Measurements from ENCODE around the gene RFX7. TPM values are rescaled to one million over a fixed set of nuclear protein-coding genes. Genes with fewer than 3 reads are reported as not detected.

RFX7 gene
- total and polyA plus RNA-seq, 2 of the 4 experiments (the other 2 are of a cell fraction) = 4.1 to 10.6 TPM

DNA sequence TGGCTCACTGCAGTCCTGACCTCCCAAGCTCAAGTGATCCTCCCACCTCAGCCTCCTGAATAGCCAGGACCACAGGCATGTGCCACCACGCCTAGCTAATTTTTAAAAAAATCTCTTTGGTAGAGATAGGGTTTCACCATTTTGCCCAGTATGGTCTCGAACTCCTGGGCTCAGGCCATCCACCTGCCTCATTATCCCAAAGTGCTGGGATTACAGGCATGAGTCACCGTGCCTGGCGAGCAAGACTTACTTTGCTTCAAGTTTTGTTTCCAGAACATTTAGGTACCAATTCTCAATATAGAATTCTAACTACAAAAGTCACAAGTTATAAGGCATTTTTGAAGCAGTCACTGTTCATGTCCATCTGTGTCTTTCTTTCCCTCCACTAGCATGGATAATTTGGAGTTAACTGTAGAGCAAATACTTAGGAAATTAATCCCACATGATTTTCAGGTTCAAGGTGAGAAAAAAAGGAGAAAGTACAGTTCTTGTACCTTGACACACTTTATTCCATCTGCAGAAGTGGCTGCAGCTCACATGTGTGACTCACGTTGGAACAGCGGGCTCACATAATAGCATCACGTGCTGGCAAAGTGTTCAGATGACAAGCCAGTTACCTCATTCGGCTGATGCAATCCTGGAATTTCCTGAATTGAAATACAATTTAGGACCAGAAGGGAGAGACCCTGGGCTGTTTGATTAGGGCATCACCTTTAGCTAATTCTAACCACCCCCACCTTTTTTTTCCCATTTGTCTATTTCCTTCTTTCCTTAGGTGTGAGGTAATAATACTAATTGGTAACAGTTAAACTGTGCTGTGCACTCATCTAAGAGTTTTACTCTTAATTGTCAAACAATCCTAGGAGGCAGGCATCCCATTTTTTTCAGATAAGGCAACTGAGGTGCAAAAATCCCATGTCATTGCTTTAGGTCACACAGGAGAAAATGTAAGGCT lies 203.3 kb downstream of the RFX7 start:
- Histone ChIP-seq H3K18ac (ENCODE audit: low read depth, low read length) (peak overlapping the region; percentile 89), H3K56ac (ENCODE audit: extremely low read depth, insufficient read depth, low read length) (peak overlapping the region; percentile 89), H3K4me2 (ENCODE audit: low read depth, low read length) (peak overlapping the region; percentile 22; the same call in 1 of the 2 replicates), H3K4me3 (ENCODE audit: insufficient read depth, low read depth, low read length) (no peak overlapping the region), H3K4me1 (ENCODE audit: control insufficient read depth, insufficient read depth, low read length) (peaks cover 16% of the 10 kb centered on the region), H3K9me3 (ENCODE audit: control insufficient read depth, insufficient read depth, low read length) (no peaks in the 10 kb centered on the region), H2BK5ac (ENCODE audit: low read depth, low read length, poor library complexity, severe bottlenecking) (peak overlapping the region; percentile 96), H3K27me3 (ENCODE audit: control insufficient read depth, insufficient read depth, low read length) (no peaks in the 10 kb centered on the region), H2BK15ac (ENCODE audit: low read depth, low read length) (peak overlapping the region; percentile 97; the same call in 2 of the 3 replicates), H3K14ac (replicated peaks; ENCODE audit: low read depth, low read length) (peak overlapping the region; percentile 98), H2BK120ac (ENCODE audit: low read depth, low read length) (peak overlapping the region; percentile 99), H4K20me1 (ENCODE audit: insufficient read depth, low read length) (no peaks in the 10 kb centered on the region), H4K8ac (ENCODE audit: low read depth in 2 of 2, low read length in 2 of 2) (peak overlapping the region; percentile 69 to 98), H2BK20ac (ENCODE audit: low read depth, low read length) (peak overlapping the region; percentile 100), H3K9ac (ENCODE audit: low read depth, low read length) (peak overlapping the region; percentile 25; the same call in 1 of the 2 replicates), H3K4ac (ENCODE audit: low read depth, low read length) (peak overlapping the region; percentile 99), H3K36me3 (ENCODE audit: control insufficient read depth, insufficient read depth, low read length) (no peaks in the 10 kb centered on the region), H4K91ac (ENCODE audit: insufficient read depth, low read depth, low read length) (peak overlapping the region; percentile 96), H2AK5ac (ENCODE audit: low read depth, low read length) (peak overlapping the region; percentile 99), H3K79me1 (ENCODE audit: low read depth in 1 of 2, low read length in 2 of 2) (no peaks in the 10 kb centered on the region), H3K27ac (ENCODE audit: insufficient read depth, low read length) (peak overlapping the region; percentile 98), H3K23ac (ENCODE audit: low read depth, low read length) (peak overlapping the region; percentile 99), H2AFZ (replicated peaks; ENCODE audit: low read length, poor library complexity) (peak overlapping the region; percentile 64), H3K9me1 (ENCODE audit: insufficient read depth, low read length) (peaks cover 18% of the 10 kb centered on the region), H2AK9ac (replicated peaks; ENCODE audit: low read depth, low read length, poor library complexity) (peak overlapping the region; percentile 90), H4K5ac (ENCODE audit: low read depth, low read length) (peak overlapping the region; percentile 92)
- ATAC-seq (ENCODE audit: low read depth) (peak; percentile 81), DNase-seq (peak; percentile 98)
- no TSS peak for BruUV-seq (replicated peaks)
- no peak for TF ChIP-seq CHD1 (IDR thresholded peaks at IDR 0.05; ENCODE audit: low read depth, low read length)
- peak; percentile 40; the same call in 1 of the 2 replicates for TF ChIP-seq RFX5 (IDR thresholded peaks at IDR 0.05; ENCODE audit: low read depth, low read length)
- no peak for TF ChIP-seq RAD21 (IDR thresholded peaks at IDR 0.05; ENCODE audit: low read length)
- TF ChIP-seq FOS (IDR thresholded peaks at IDR 0.05; ENCODE audit: low read depth, low read length) = peak; percentile 91
- TF ChIP-seq CEBPB (IDR thresholded peaks at IDR 0.05; ENCODE audit: low read depth, low read length) = peak; percentile 99
- TF ChIP-seq, protein P1, sequence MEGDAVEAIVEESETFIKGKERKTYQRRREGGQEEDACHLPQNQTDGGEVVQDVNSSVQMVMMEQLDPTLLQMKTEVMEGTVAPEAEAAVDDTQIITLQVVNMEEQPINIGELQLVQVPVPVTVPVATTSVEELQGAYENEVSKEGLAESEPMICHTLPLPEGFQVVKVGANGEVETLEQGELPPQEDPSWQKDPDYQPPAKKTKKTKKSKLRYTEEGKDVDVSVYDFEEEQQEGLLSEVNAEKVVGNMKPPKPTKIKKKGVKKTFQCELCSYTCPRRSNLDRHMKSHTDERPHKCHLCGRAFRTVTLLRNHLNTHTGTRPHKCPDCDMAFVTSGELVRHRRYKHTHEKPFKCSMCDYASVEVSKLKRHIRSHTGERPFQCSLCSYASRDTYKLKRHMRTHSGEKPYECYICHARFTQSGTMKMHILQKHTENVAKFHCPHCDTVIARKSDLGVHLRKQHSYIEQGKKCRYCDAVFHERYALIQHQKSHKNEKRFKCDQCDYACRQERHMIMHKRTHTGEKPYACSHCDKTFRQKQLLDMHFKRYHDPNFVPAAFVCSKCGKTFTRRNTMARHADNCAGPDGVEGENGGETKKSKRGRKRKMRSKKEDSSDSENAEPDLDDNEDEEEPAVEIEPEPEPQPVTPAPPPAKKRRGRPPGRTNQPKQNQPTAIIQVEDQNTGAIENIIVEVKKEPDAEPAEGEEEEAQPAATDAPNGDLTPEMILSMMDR (conservative IDR thresholded peaks at IDR 0.05; ENCODE audit: low read depth, low read length) = no peak
- TF ChIP-seq MXI1 (IDR thresholded peaks at IDR 0.05; ENCODE audit: borderline replicate concordance, low read depth, low read length) = peak; percentile 73; the same call in 1 of the 2 replicates
- peak; percentile 100 for TF ChIP-seq BHLHE40 (IDR thresholded peaks at IDR 0.05; ENCODE audit: low read depth, low read length)
- TF ChIP-seq, protein P2, sequence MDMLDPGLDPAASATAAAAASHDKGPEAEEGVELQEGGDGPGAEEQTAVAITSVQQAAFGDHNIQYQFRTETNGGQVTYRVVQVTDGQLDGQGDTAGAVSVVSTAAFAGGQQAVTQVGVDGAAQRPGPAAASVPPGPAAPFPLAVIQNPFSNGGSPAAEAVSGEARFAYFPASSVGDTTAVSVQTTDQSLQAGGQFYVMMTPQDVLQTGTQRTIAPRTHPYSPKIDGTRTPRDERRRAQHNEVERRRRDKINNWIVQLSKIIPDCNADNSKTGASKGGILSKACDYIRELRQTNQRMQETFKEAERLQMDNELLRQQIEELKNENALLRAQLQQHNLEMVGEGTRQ (IDR thresholded peaks at IDR 0.05; ENCODE audit: low read depth, low read length) = peak; percentile 99
- TF ChIP-seq RCOR1 (IDR thresholded peaks at IDR 0.05; ENCODE audit: insufficient replicate concordance, low read length) = no peak
- peak; percentile 35; the same call in 1 of the 2 replicates for TF ChIP-seq NFE2L2 (IDR thresholded peaks at IDR 0.05; ENCODE audit: low read depth, low read length)
- TF ChIP-seq POLR2A (IDR thresholded peaks at IDR 0.05; ENCODE audit: low read depth, low read length) = no peak
- TF ChIP-seq, protein P3, sequence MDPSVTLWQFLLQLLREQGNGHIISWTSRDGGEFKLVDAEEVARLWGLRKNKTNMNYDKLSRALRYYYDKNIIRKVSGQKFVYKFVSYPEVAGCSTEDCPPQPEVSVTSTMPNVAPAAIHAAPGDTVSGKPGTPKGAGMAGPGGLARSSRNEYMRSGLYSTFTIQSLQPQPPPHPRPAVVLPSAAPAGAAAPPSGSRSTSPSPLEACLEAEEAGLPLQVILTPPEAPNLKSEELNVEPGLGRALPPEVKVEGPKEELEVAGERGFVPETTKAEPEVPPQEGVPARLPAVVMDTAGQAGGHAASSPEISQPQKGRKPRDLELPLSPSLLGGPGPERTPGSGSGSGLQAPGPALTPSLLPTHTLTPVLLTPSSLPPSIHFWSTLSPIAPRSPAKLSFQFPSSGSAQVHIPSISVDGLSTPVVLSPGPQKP (IDR thresholded peaks at IDR 0.05; ENCODE audit: borderline replicate concordance, low read depth, low read length) = no peak
- WGBS, 2 experiments (ENCODE audit: extremely low coverage in 2 of 2, insufficient read length in 1 of 2) = 80% methylated on average over 1 of the region's 8 CpGs; no CpG with 5 or more reads in 1 of the 2 experiments
- intact Hi-C loops (cut with micrococcal nuclease) = no loop called here
- in situ Hi-C loops (cut with MboI; ENCODE audit: low sequenced_read_pairs) = no loop called here
- CTCF ChIA-PET = interaction anchor here (0.6 to 1.1 kb wide), 3 partner anchors 122 to 133 kb away, joined by 3 to 5 read pairs (median 4); no protein-coding TSS in a partner anchor
- dilution Hi-C loops (cut with HindIII; ENCODE audit: low sequenced_read_pairs, unreplicated experiment) = no loop called here
- POLR2A ChIA-PET (ENCODE audit: unreplicated experiment) = no interaction called here
